Measurements from ENCODE around the gene XXYLT1.

GRCh38 chr3:195135917-195136316, 135.0 kb downstream of the XXYLT1 start:
- TF ChIP-seq ZNF549 (tag by site-specific recombination; IDR thresholded peaks at IDR 0.05), result no peak
- TF ChIP-seq CTCF (tag by site-specific recombination; IDR thresholded peaks at IDR 0.05), result no peak
- TF ChIP-seq TCF7L2 (IDR thresholded peaks at IDR 0.05; ENCODE audit: borderline replicate concordance, low read depth, low read length), result no peak
- TF ChIP-seq ZBTB20 (tag by site-specific recombination; IDR thresholded peaks at IDR 0.05), result no peak
- TF ChIP-seq ZNF558 (tag by site-specific recombination; IDR thresholded peaks at IDR 0.05), result no peak

All from HEK293 (cell line).